Tibial nerve (tissue), 3 donors: ENCODE results near the gene CCL3.

ENCODE experiments used
- POLR2A ChIP-seq, 2 donors: fragments of 450-650 bp; IDR thresholded peaks; one replicate each; pipeline ENCODE4 v1.6.1; 2017; ENCODE audit warnings: antibody characterized with exemption in 2 of 2, mild to moderate bottlenecking in 2 of 2, moderate library complexity in 2 of 2
- TF ChIP-seq, protein P1 (sequence below), 5 experiments: fragments of 200-600 bp in 3 of 5; fragments of 450-650 bp in 2 of 5; sonication (generic) in 3 of 5; IDR thresholded peaks; one replicate each; pipeline ENCODE4 v1.5.1; 2016 to 2019; ENCODE audit warnings: antibody characterized with exemption in 5 of 5, mild to moderate bottlenecking in 3 of 5, moderate library complexity in 2 of 5

DNA sequence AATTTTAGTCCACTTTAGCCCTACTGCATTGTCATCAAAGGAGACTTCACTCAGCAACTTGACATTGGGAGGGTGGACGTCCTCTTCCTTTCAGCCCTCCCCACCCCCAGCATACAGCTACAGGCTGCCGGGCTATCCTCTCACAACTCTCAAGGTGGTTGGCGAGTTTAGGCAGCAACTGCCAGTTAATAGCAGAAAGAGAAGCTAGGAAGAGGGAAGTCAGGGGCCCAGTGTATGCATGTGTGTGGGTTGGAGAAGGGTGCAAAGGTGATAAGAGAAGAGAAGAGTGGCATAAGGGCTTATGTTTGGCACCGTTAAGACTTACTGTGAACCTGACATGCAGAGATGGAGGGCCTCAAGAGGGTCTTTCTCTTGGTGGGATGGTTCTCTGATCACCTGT is 45.5 kb upstream of the CCL3 start:
- TF ChIP-seq, protein P1, sequence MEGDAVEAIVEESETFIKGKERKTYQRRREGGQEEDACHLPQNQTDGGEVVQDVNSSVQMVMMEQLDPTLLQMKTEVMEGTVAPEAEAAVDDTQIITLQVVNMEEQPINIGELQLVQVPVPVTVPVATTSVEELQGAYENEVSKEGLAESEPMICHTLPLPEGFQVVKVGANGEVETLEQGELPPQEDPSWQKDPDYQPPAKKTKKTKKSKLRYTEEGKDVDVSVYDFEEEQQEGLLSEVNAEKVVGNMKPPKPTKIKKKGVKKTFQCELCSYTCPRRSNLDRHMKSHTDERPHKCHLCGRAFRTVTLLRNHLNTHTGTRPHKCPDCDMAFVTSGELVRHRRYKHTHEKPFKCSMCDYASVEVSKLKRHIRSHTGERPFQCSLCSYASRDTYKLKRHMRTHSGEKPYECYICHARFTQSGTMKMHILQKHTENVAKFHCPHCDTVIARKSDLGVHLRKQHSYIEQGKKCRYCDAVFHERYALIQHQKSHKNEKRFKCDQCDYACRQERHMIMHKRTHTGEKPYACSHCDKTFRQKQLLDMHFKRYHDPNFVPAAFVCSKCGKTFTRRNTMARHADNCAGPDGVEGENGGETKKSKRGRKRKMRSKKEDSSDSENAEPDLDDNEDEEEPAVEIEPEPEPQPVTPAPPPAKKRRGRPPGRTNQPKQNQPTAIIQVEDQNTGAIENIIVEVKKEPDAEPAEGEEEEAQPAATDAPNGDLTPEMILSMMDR (IDR thresholded peaks at IDR 0.05), result no peak
- no peak for TF ChIP-seq POLR2A (IDR thresholded peaks at IDR 0.05)
